HepG2 (cell line): ENCODE data around the gene TRPV2. TPM values are rescaled to one million over a fixed set of nuclear protein-coding genes. Genes with fewer than 3 reads are reported as not detected.

Experiments used
- ATAC-seq: fragments of 200-7000 bp; cut with Tn5 transposase; 3 replicates; pipeline ENCODE4 v1.9.1; 2020; ENCODE audit warnings: mild to moderate bottlenecking, moderate library complexity
- BruUV-seq: library from RNA; stranded (reverse); fragments of 400-500 nt; replicated peaks from 2 replicates; lab custom pipeline; 2021; lab: Mats Ljungman, UMichigan
- CTCF ChIA-PET: fragments of 300-600 bp; formaldehyde crosslinking; extraction: SDS; loops from one replicate; lab custom pipeline; 2021; ENCODE audit warnings: low total read pairs, inconsistent platforms, low intra/inter-chr PET ratio; lab: Yijun Ruan, JAX
- POLR2A ChIA-PET: fragments of 350-600 bp; sonication (Branson Sonifier 250); formaldehyde crosslinking; loops from one replicate; lab custom pipeline; 2020; ENCODE audit warnings: antibody characterized with exemption, inconsistent platforms; lab: Yijun Ruan, JAX
- DNase-seq: peaks from one replicate; pipeline ENCODE4 v3.0.0-alpha.2; 2015; ENCODE audit warnings: low spot score
- FAIRE-seq: peaks from 3 replicates; lab custom pipeline; 2011; peaks lifted over from hg19 to GRCh38; lab: Jason Lieb, UNC
- H2AFZ ChIP-seq: one replicate; pipeline ENCODE4 v1.6.1; 2011; ENCODE audit warnings: low read length, inconsistent platforms
- H3K27ac ChIP-seq: fragments of 300-600 bp; 3 replicates; pipeline ENCODE4 v1.8.0; 2011; ENCODE audit warnings: mixed run types, mild to moderate bottlenecking, mixed read lengths, low read length, inconsistent platforms; ENCODE audit not compliant: insufficient read depth; ENCODE audit errors: extremely low read length
- H3K27me3 ChIP-seq, 2 experiments: fragments of 200-600 bp in 1 of 2; 2 replicates in 1 of 2; 3 replicates in 1 of 2; pipeline versions ENCODE4 v1.6.0 to v1.8.0; 2011; ENCODE audit warnings: low read length in 2 of 2, mild to moderate bottlenecking in 2 of 2, moderate library complexity in 2 of 2, inconsistent platforms in 1 of 2; ENCODE audit not compliant: insufficient read depth in 2 of 2, control insufficient read depth in 1 of 2
- H3K36me3 ChIP-seq, 2 experiments: fragments of 200-600 bp in 1 of 2; replicated peaks in 1 of 2; 2 replicates in 1 of 2; 3 replicates in 1 of 2; pipeline versions ENCODE4 v1.5.1 to v1.8.0; 2011; ENCODE audit warnings: low read length in 2 of 2, inconsistent platforms in 1 of 2; ENCODE audit not compliant: insufficient read depth in 2 of 2, control insufficient read depth in 1 of 2
- H3K4me1 ChIP-seq: 2 replicates; pipeline ENCODE4 v1.5.1; 2012; ENCODE audit warnings: low read length, inconsistent platforms; ENCODE audit not compliant: insufficient read depth
- H3K4me2 ChIP-seq: 2 replicates; pipeline ENCODE4 v1.6.0; 2011; ENCODE audit warnings: low read depth, low read length, inconsistent platforms
- H3K4me3 ChIP-seq, 3 experiments: fragments of 200-600 bp in 1 of 3; sonication (generic), shearing (Covaris generic) in 1 of 3; replicated peaks in 1 of 3; 2 replicates each; pipeline ENCODE4 v1.5.1; 2011 to 2016; ENCODE audit warnings: low read length in 3 of 3, inconsistent platforms in 2 of 3, low read depth in 2 of 3, mild to moderate bottlenecking in 2 of 3, control low read depth in 1 of 3, mixed read lengths in 1 of 3; ENCODE audit not compliant: insufficient read depth in 1 of 3
- H3K79me2 ChIP-seq: one replicate; pipeline ENCODE4 v1.6.1; 2011; ENCODE audit warnings: low read length, inconsistent platforms; ENCODE audit not compliant: insufficient read depth
- H3K9ac ChIP-seq: 2 replicates; pipeline ENCODE4 v1.6.0; 2011; ENCODE audit warnings: mild to moderate bottlenecking, low read depth, low read length, inconsistent platforms; ENCODE audit not compliant: insufficient read depth
- H3K9me3 ChIP-seq: 2 replicates; pipeline ENCODE4 v1.5.1; 2012; ENCODE audit warnings: mild to moderate bottlenecking, low read length
- H4K20me1 ChIP-seq: 2 replicates; pipeline ENCODE4 v1.6.0; 2011; ENCODE audit warnings: inconsistent platforms, mild to moderate bottlenecking, low read length, moderate library complexity; ENCODE audit not compliant: insufficient read depth
- CC2D1A ChIP-seq: sonication (generic); formaldehyde crosslinking; IDR thresholded peaks from 2 replicates; pipeline ENCODE4 v1.8.1; 2023; ENCODE audit warnings: mild to moderate bottlenecking, missing genetic modification reagents
- FOSL2 ChIP-seq: sonication (generic); formaldehyde crosslinking; IDR thresholded peaks from 2 replicates; pipeline ENCODE4 v1.4.0; 2020; ENCODE audit warnings: missing genetic modification reagents
- FOXA1 ChIP-seq, 2 experiments: fragments of 450-650 bp in 1 of 2; sonication (generic) in 1 of 2; formaldehyde crosslinking in 1 of 2; IDR thresholded peaks; 2 replicates each; pipeline versions ENCODE4 v1.4.0 to v1.6.1; 2016 to 2020; ENCODE audit warnings: missing genetic modification reagents in 1 of 2
- HES4 ChIP-seq: sonication (generic); formaldehyde crosslinking; IDR thresholded peaks from 2 replicates; pipeline ENCODE4 v1.9.0; 2021; ENCODE audit warnings: mild to moderate bottlenecking, missing genetic modification reagents, borderline replicate concordance
- IKZF5 ChIP-seq: IDR thresholded peaks from 2 replicates; pipeline ENCODE4 v1.6.1; 2018; ENCODE audit warnings: missing genetic modification reagents, mild to moderate bottlenecking, missing compliant biosample characterization
- JARID2 ChIP-seq: sonication (generic); formaldehyde crosslinking; IDR thresholded peaks from 2 replicates; pipeline ENCODE4 v1.8.1; 2023; ENCODE audit warnings: missing genetic modification reagents, inconsistent platforms; ENCODE audit not compliant: insufficient replicate concordance
- MAX ChIP-seq: IDR thresholded peaks from 2 replicates; pipeline ENCODE4 v1.6.1; 2012; ENCODE audit warnings: inconsistent platforms
- MIER2 ChIP-seq: IDR thresholded peaks from 2 replicates; pipeline ENCODE4 v1.6.1; 2016; ENCODE audit warnings: missing biosample characterization, missing genetic modification reagents
- SOX5 ChIP-seq: IDR thresholded peaks from 2 replicates; pipeline ENCODE4 v1.6.1; 2016; ENCODE audit warnings: borderline replicate concordance
- ZFX ChIP-seq: sonication (generic); formaldehyde crosslinking; IDR thresholded peaks from 2 replicates; pipeline ENCODE4 v1.4.0; 2020; ENCODE audit warnings: mild to moderate bottlenecking, low read depth, missing genetic modification reagents, moderate library complexity
- ZHX1 ChIP-seq: sonication (generic); formaldehyde crosslinking; IDR thresholded peaks from 2 replicates; pipeline ENCODE4 v1.8.1; 2022; ENCODE audit warnings: low read depth, mild to moderate bottlenecking, missing genetic modification reagents
- ZNF274 ChIP-seq: sonication (generic); formaldehyde crosslinking; IDR thresholded peaks from 2 replicates; pipeline ENCODE4 v1.5.1; 2020; ENCODE audit warnings: mild to moderate bottlenecking, missing genetic modification reagents
- ZNF572 ChIP-seq: sonication (generic); formaldehyde crosslinking; IDR thresholded peaks from 2 replicates; pipeline ENCODE4 v1.5.1; 2020; ENCODE audit warnings: mild to moderate bottlenecking, missing genetic modification reagents
- ZNF710 ChIP-seq: sonication (generic); formaldehyde crosslinking; IDR thresholded peaks from 2 replicates; pipeline ENCODE4 v1.5.0; 2020; ENCODE audit warnings: mild to moderate bottlenecking, missing genetic modification reagents, borderline replicate concordance
- WGBS: methylation state at CpG from one replicate; pipeline ENCODE4 v1.1.6; 2017; ENCODE audit warnings: low lambda C conversion rate; 5-methylcytosine and 5-hydroxymethylcytosine counted together
- in situ Hi-C: cut with HindIII; loops from 2 replicates; pipeline ENCODE4 v1.10.0; 2017; ENCODE audit warnings: low pct_unique_long_range_greater_than_20kb; ENCODE audit not compliant: extremely low pct_ligation_motif_present
- intact Hi-C: fragments of 100-400 bp; cut with micrococcal nuclease; formaldehyde crosslinking; loops from one replicate; pipeline ENCODE4 v1.10.0; 2022; ENCODE audit not compliant: unreplicated experiment
- polyA plus RNA-seq, 8 experiments: library from polyadenylated mRNA; depleted of rRNA in 3 of 8; stranded (reverse) in 7 of 8; unstranded in 1 of 8; fragments of >200 nt; fragmentation: Illumina TruSeq in 4 of 8; extraction: Trizol in 4 of 8; gene quantifications; 2 replicates each; pipeline versions ENCODE4 v1.2.1 to v1.2.3, GENCODE V29; 2011 to 2016; ENCODE audit warnings: low read depth in 4 of 8, missing spikeins in 1 of 8, mixed read lengths in 1 of 8; ENCODE audit not compliant: insufficient read depth in 1 of 8
- total RNA-seq, 5 experiments: library from RNA; depleted of rRNA; stranded (reverse); fragments of >200 nt; fragmentation: Illumina TruSeq; extraction: Trizol; gene quantifications; 2 replicates each; pipeline ENCODE4 v1.2.3, GENCODE V29; 2016; ENCODE audit warnings: low read depth in 1 of 5

The TRPV2 gene
- total and polyA plus RNA-seq, 2 of the 13 experiments (the other 11 are each of a cell fraction or from before 2014, with no cell fraction given): 13.6 to 21.3 TPM

- in situ Hi-C loops: loop anchor here (5.0 to 10.0 kb wide), 2 partner anchors 37 to 54 kb away; partner anchors contain the start of gene UBB
- 15% methylated on average over 6 of the region's 8 CpGs for WGBS
- POLR2A ChIA-PET: interaction anchor here (0.8 to 2.2 kb wide), 9 partner anchors 8 to 106 kb away, joined by 3 to 19 read pairs (median 4); partner anchors contain the start of gene UBB
- TF ChIP-seq ZNF710 (CRISPR knock-in tag) (no peak), ZNF572 (CRISPR knock-in tag) (no peak), FOSL2 (peak; percentile 88), MIER2 (CRISPR knock-in tag) (no peak), HES4 (CRISPR knock-in tag) (no peak), CC2D1A (no peak), ZNF274 (no peak), FOXA1 (IDR thresholded peaks at IDR 0.05) (no peak), FOXA1 (CRISPR knock-in tag; IDR thresholded peaks at IDR 0.05) (0 out of 2 replicates have a peak, but pooled peaks have one; percentile 38), ZFX (CRISPR knock-in tag) (no peak), ZHX1 (no peak), IKZF5 (CRISPR knock-in tag) (no peak), SOX5 (CRISPR knock-in tag) (no peak), MAX (0 out of 2 replicates have a peak, but pooled peaks have one; percentile 32), JARID2 (CRISPR knock-in tag) (no peak)
Observed at GRCh38 chr17:16419074-16419928, 3.9 kb downstream of the TRPV2 start.

More at GRCh38 chr17:16419074-16419928, 3.9 kb downstream of the TRPV2 start:
- H3K9me3 ChIP-seq: no peaks in the 10 kb centered on the region
- H3K36me3 ChIP-seq: no peaks in the 10 kb centered on the region; a peak in 1 of 5 replicates
- peak overlapping the region; percentile 68 for H3K27ac ChIP-seq
- H3K4me2 ChIP-seq: peak overlapping the region; percentile 70
- FAIRE-seq (peak; percentile 67), DNase-seq (peak; percentile 54), ATAC-seq (peak; percentile 27)
- H3K79me2 ChIP-seq: no peaks in the 10 kb centered on the region
- H3K9ac ChIP-seq: peak overlapping the region; percentile 29
- peak overlapping the region; percentile 67 for H2AFZ ChIP-seq
- no peaks in the 10 kb centered on the region for H4K20me1 ChIP-seq
- H3K4me3 ChIP-seq: peak overlapping the region in 2 of 3 experiments; percentile 14 to 30; a peak in 2 of 6 replicates
- peaks cover 54% of the 10 kb centered on the region for H3K4me1 ChIP-seq
- intact Hi-C loops: no loop called here
- H3K27me3 ChIP-seq: no peaks in the 10 kb centered on the region
- BruUV-seq: no TSS peak
- CTCF ChIA-PET: no interaction called here
